ENCODE measurements around the gene MYMX.
A peak's percentile ranks its signal among the peaks of the same experiment; 100 is the strongest.

Gene MYMX

DNA sequence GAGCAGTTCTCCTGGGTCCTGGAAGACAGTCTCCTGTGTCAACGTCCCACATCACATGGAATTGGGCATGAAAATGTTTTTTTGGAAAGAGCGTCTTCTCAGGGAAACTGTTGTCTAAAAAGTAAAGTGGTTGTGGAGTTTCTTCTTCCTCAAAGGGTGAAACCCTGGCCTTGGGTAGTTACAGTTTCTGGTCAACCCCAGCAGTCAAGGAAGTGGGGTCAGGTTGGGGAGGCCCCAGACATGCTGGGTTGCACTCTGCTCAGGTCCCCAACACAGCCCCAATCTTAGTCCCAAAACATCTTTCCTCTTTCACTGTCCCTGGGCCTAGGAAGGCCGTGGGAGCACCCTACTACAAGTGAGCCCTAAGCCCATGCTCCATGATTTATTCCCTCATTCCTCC, 49.6 kb downstream of the MYMX start:
- no peak for TF ChIP-seq CTCF (IDR thresholded peaks at IDR 0.05; ENCODE audit: extremely low read depth, missing control alignments)

GRCh38 chr6:44267252-44267651, 50.5 kb downstream of the MYMX start:
- DNase-seq (ENCODE audit: low spot score) = no peak
- TF ChIP-seq CTCF (IDR thresholded peaks at IDR 0.05; ENCODE audit: extremely low read depth, missing control alignments) = no peak

More for the DNA sequence above, 49.6 kb downstream of the MYMX start:
- peak; percentile 88 for DNase-seq (ENCODE audit: low spot score)
